Loucy (cell line): ENCODE data around the gene ATP6V1G1.

Experiments
- EZH2phosphoT487 ChIP-seq: fragments of 200-600 bp; IDR thresholded peaks from 2 replicates; pipeline ENCODE4 v1.6.1; 2018; ENCODE audit warnings: antibody characterized with exemption, mild to moderate bottlenecking, moderate library complexity, borderline replicate concordance
- TF ChIP-seq, protein P1 (sequence below): fragments of 200-600 bp; sonication (generic); conservative IDR thresholded peaks from 2 replicates; pipeline ENCODE4 v1.5.1; 2014; ENCODE audit warnings: mild to moderate bottlenecking, antibody characterized with exemption, low read length

DNA sequence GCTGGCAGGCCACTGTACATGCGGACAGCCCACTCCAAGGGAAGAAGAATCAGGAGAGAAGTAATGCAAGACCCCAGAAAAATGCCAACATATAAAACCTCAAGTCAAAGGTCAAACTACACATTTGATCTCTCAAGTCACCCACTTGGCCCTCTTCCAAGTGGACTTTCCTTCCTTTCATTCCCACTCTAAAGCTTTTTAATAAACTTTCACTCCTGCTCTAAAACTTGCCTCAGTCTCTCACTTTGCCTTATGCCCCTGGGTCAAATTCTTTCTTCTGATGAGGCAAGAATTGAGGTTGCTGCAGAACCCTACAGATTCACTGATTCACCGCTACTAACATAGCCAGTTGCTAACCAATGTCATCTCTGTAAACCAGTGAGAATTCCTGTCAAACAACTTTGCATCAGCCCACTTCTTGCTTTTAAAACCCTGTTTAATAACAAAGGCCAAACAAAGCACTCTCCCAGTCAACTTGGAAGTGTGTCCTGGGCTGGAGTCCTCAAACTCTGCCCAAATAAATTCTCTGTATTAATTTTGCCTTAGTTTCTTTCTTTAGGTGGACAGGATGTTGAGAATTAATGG is 6.9 kb upstream of the ATP6V1G1 start:
- TF ChIP-seq, protein P1, sequence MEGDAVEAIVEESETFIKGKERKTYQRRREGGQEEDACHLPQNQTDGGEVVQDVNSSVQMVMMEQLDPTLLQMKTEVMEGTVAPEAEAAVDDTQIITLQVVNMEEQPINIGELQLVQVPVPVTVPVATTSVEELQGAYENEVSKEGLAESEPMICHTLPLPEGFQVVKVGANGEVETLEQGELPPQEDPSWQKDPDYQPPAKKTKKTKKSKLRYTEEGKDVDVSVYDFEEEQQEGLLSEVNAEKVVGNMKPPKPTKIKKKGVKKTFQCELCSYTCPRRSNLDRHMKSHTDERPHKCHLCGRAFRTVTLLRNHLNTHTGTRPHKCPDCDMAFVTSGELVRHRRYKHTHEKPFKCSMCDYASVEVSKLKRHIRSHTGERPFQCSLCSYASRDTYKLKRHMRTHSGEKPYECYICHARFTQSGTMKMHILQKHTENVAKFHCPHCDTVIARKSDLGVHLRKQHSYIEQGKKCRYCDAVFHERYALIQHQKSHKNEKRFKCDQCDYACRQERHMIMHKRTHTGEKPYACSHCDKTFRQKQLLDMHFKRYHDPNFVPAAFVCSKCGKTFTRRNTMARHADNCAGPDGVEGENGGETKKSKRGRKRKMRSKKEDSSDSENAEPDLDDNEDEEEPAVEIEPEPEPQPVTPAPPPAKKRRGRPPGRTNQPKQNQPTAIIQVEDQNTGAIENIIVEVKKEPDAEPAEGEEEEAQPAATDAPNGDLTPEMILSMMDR: no peak
- no peak for TF ChIP-seq EZH2phosphoT487
